Prostate gland (tissue), 2 donors: ENCODE measurements around the gene PPARA.

Experiments
- CTCF ChIP-seq, 4 experiments: fragments of 200-600 bp in 2 of 4; fragments of 450-650 bp in 2 of 4; sonication (generic) in 2 of 4; IDR thresholded peaks; 1 replicate in 3 of 4; 2 replicates in 1 of 4; pipeline ENCODE4 v1.5.1; 2016 to 2019; ENCODE audit warnings: antibody characterized with exemption in 4 of 4, mild to moderate bottlenecking in 2 of 4, moderate library complexity in 2 of 4
- POLR2A ChIP-seq: fragments of 450-650 bp; IDR thresholded peaks from one replicate; pipeline ENCODE4 v1.6.1; 2016; ENCODE audit warnings: antibody characterized with exemption, mild to moderate bottlenecking
- POLR2AphosphoS5 ChIP-seq: sonication (generic); formaldehyde crosslinking; IDR thresholded peaks from one replicate; pipeline ENCODE4 v1.6.1; 2017; ENCODE audit warnings: antibody characterized with exemption

GRCh38 chr22:46275455-46276122, 125.3 kb downstream of the PPARA start:
- TF ChIP-seq POLR2AphosphoS5 (no peak), CTCF (IDR thresholded peaks at IDR 0.05) (no peak), POLR2A (no peak)
